IMR-90 (cell line): ENCODE results near the gene SEPHS2. TPM values are rescaled to one million over a fixed set of nuclear protein-coding genes. Genes with fewer than 3 reads are reported as not detected.

ENCODE experiments used
- ATAC-seq: fragments of 200-7000 bp; cut with Tn5 transposase; 2 replicates; pipeline ENCODE4 v1.9.1; 2020; ENCODE audit warnings: low read depth, mild to moderate bottlenecking, moderate library complexity
- BruUV-seq: library from RNA; stranded (reverse); fragments of 400-500 nt; replicated peaks from 2 replicates; lab custom pipeline; 2021; lab: Mats Ljungman, UMichigan
- CTCF ChIA-PET: fragments of 300-600 bp; formaldehyde crosslinking; extraction: SDS; loops from one replicate; lab custom pipeline; 2021; ENCODE audit warnings: antibody characterized with exemption; lab: Yijun Ruan, JAX
- POLR2A ChIA-PET: fragments of 300-600 bp; sonication (Branson Sonifier 250); formaldehyde crosslinking; loops from one replicate; lab custom pipeline; 2022; ENCODE audit warnings: antibody characterized with exemption; ENCODE audit not compliant: unreplicated experiment; lab: Charles Lee
- DNase-seq: peaks from one replicate; pipeline ENCODE4 v3.0.0; 2013
- H2AFZ ChIP-seq: replicated peaks from 2 replicates; pipeline ENCODE3; 2013; ENCODE audit warnings: low read length, mild to moderate bottlenecking; ENCODE audit not compliant: poor library complexity
- H2AK5ac ChIP-seq: 2 replicates; pipeline ENCODE4 v1.6.1; 2013; ENCODE audit warnings: low read depth, low read length, inconsistent platforms
- H2AK9ac ChIP-seq: replicated peaks from 2 replicates; pipeline ENCODE3; 2013; ENCODE audit warnings: mild to moderate bottlenecking, low read depth, low read length, moderate library complexity; ENCODE audit not compliant: poor library complexity
- H2BK120ac ChIP-seq: 2 replicates; pipeline ENCODE4 v1.6.1; 2013; ENCODE audit warnings: low read depth, low read length, inconsistent platforms
- H2BK15ac ChIP-seq: 3 replicates; pipeline ENCODE4 v1.6.1; 2013; ENCODE audit warnings: low read depth, low read length, inconsistent platforms
- H2BK20ac ChIP-seq: 2 replicates; pipeline ENCODE4 v1.6.1; 2013; ENCODE audit warnings: low read depth, mild to moderate bottlenecking, inconsistent platforms, low read length, moderate library complexity
- H2BK5ac ChIP-seq: 2 replicates; pipeline ENCODE4 v1.6.1; 2013; ENCODE audit warnings: mild to moderate bottlenecking, low read depth, low read length, inconsistent platforms; ENCODE audit not compliant: poor library complexity, severe bottlenecking
- H3K14ac ChIP-seq: replicated peaks from 2 replicates; pipeline ENCODE4 v1.6.1; 2013; ENCODE audit warnings: low read depth, low read length, inconsistent platforms
- H3K18ac ChIP-seq: 2 replicates; pipeline ENCODE4 v1.6.1; 2013; ENCODE audit warnings: low read depth, low read length, control low read depth
- H3K23ac ChIP-seq: 2 replicates; pipeline ENCODE4 v1.6.1; 2013; ENCODE audit warnings: low read depth, low read length, inconsistent platforms
- H3K27ac ChIP-seq: 2 replicates; pipeline ENCODE4 v1.5.1; 2013; ENCODE audit warnings: mild to moderate bottlenecking, control low read depth, low read length; ENCODE audit not compliant: insufficient read depth
- H3K27me3 ChIP-seq: 2 replicates; pipeline ENCODE4 v1.6.1; 2013; ENCODE audit warnings: low read length; ENCODE audit not compliant: control insufficient read depth, insufficient read depth
- H3K36me3 ChIP-seq: 2 replicates; pipeline ENCODE4 v1.6.1; 2013; ENCODE audit warnings: low read length, mixed read lengths; ENCODE audit not compliant: control insufficient read depth, insufficient read depth
- H3K4ac ChIP-seq: 2 replicates; pipeline ENCODE4 v1.6.1; 2013; ENCODE audit warnings: low read depth, low read length, inconsistent platforms
- H3K4me1 ChIP-seq: 2 replicates; pipeline ENCODE4 v1.6.1; 2013; ENCODE audit warnings: low read length, mixed read lengths; ENCODE audit not compliant: control insufficient read depth, insufficient read depth
- H3K4me2 ChIP-seq: 2 replicates; pipeline ENCODE4 v1.6.1; 2013; ENCODE audit warnings: low read depth, mild to moderate bottlenecking, control low read depth, low read length, moderate library complexity
- H3K4me3 ChIP-seq: 2 replicates; pipeline ENCODE4 v1.5.1; 2013; ENCODE audit warnings: low read depth, mild to moderate bottlenecking, control low read depth, low read length, moderate library complexity; ENCODE audit not compliant: insufficient read depth
- H3K56ac ChIP-seq: 2 replicates; pipeline ENCODE4 v1.6.1; 2013; ENCODE audit warnings: low read length, inconsistent platforms; ENCODE audit not compliant: insufficient read depth; ENCODE audit errors: extremely low read depth
- H3K79me1 ChIP-seq, 2 experiments: 2 replicates each; pipeline ENCODE4 v1.6.1; 2013; ENCODE audit warnings: low read length in 2 of 2, inconsistent platforms in 1 of 2, low read depth in 1 of 2
- H3K9ac ChIP-seq: 2 replicates; pipeline ENCODE4 v1.6.1; 2013; ENCODE audit warnings: low read depth, low read length, control low read depth
- H3K9me1 ChIP-seq: 2 replicates; pipeline ENCODE4 v1.6.1; 2013; ENCODE audit warnings: low read length, inconsistent platforms; ENCODE audit not compliant: insufficient read depth
- H3K9me3 ChIP-seq: 2 replicates; pipeline ENCODE4 v1.6.1; 2013; ENCODE audit warnings: low read length; ENCODE audit not compliant: control insufficient read depth, insufficient read depth
- H4K20me1 ChIP-seq: 2 replicates; pipeline ENCODE4 v1.6.1; 2013; ENCODE audit warnings: low read length, inconsistent platforms; ENCODE audit not compliant: insufficient read depth
- H4K5ac ChIP-seq: 2 replicates; pipeline ENCODE4 v1.6.1; 2013; ENCODE audit warnings: mild to moderate bottlenecking, low read depth, low read length, control low read depth
- H4K8ac ChIP-seq, 2 experiments: 2 replicates each; pipeline ENCODE4 v1.6.1; 2013; ENCODE audit warnings: low read depth in 2 of 2, low read length in 2 of 2, control low read depth in 1 of 2, inconsistent platforms in 1 of 2
- H4K91ac ChIP-seq: 2 replicates; pipeline ENCODE4 v1.6.1; 2013; ENCODE audit warnings: low read depth, low read length, inconsistent platforms; ENCODE audit not compliant: insufficient read depth
- BHLHE40 ChIP-seq: fragments of 150-350 bp; IDR thresholded peaks from 2 replicates; pipeline ENCODE4 v1.6.1; 2016; ENCODE audit warnings: mild to moderate bottlenecking, low read depth, low read length
- FOS ChIP-seq: fragments of 150-350 bp; IDR thresholded peaks from 2 replicates; pipeline ENCODE4 v1.6.1; 2016; ENCODE audit warnings: low read depth, low read length
- MAFK ChIP-seq: IDR thresholded peaks from 2 replicates; pipeline ENCODE4 v1.6.1; 2012; ENCODE audit warnings: low read depth, low read length, improper control_type of control experiment
- MAZ ChIP-seq: IDR thresholded peaks from 2 replicates; pipeline ENCODE4 v1.6.1; 2012; ENCODE audit warnings: low read depth, mild to moderate bottlenecking, low read length, improper control_type of control experiment, moderate library complexity, borderline replicate concordance
- NFE2L2 ChIP-seq: fragments of 150-350 bp; IDR thresholded peaks from 2 replicates; pipeline ENCODE4 v1.6.1; 2016; ENCODE audit warnings: low read depth, mild to moderate bottlenecking, low read length
- POLR2A ChIP-seq: IDR thresholded peaks from 2 replicates; pipeline ENCODE4 v1.6.1; 2012; ENCODE audit warnings: mild to moderate bottlenecking, low read depth, low read length
- SMC3 ChIP-seq: fragments of 150-350 bp; IDR thresholded peaks from 2 replicates; pipeline ENCODE4 v1.6.1; 2016; ENCODE audit warnings: low read depth, mild to moderate bottlenecking, antibody characterized with exemption, low read length, moderate library complexity
- WGBS, 2 experiments: methylation state at CpG; one replicate each; pipeline versions ENCODE4 v1.1.5 to v1.1.7; 2013; ENCODE audit warnings: missing lambda C conversion rate in 2 of 2; ENCODE audit not compliant: insufficient read length in 1 of 2; ENCODE audit errors: extremely low coverage in 2 of 2; 5-methylcytosine and 5-hydroxymethylcytosine counted together
- dilution Hi-C: fragments of 300-500 bp; cut with HindIII; formaldehyde crosslinking; loops from one replicate; pipeline ENCODE4 v1.14.3; 2018; ENCODE audit warnings: low sequenced_read_pairs; ENCODE audit not compliant: unreplicated experiment
- in situ Hi-C: fragments of 300-500 bp; cut with MboI; formaldehyde crosslinking; loops from 3 replicates; pipeline ENCODE4 v1.14.3; 2019; ENCODE audit warnings: low sequenced_read_pairs, inconsistent platforms, mixed read lengths
- intact Hi-C: fragments of 100-400 bp; cut with micrococcal nuclease; formaldehyde crosslinking; loops from 2 replicates; pipeline ENCODE4 v1.10.0; 2022
- polyA plus RNA-seq, 3 experiments: library from polyadenylated mRNA; depleted of rRNA; stranded (reverse); fragments of >200 nt; gene quantifications; 2 replicates each; pipeline ENCODE4 v1.2.3, GENCODE V29; 2012; ENCODE audit warnings: low replicate concordance in 1 of 3
- total RNA-seq: library from RNA; depleted of rRNA; stranded (reverse); fragments of >200 nt; gene quantifications from 2 replicates; pipeline ENCODE4 v1.2.3, GENCODE V29; 2012
- TF ChIP-seq, protein P1 (sequence below): conservative IDR thresholded peaks from 2 replicates; pipeline ENCODE4 v1.5.1; 2012; ENCODE audit warnings: mild to moderate bottlenecking, low read depth, low read length, improper control_type of control experiment
- TF ChIP-seq, protein P2 (sequence below): fragments of 150-350 bp; IDR thresholded peaks from 2 replicates; pipeline ENCODE4 v1.6.1; 2017; ENCODE audit warnings: mild to moderate bottlenecking, antibody characterized with exemption, low read length, low read depth

SEPHS2 gene
- total and polyA plus RNA-seq, 2 of the 4 experiments (the other 2 are of a cell fraction): 10.4 to 31.4 TPM

DNA sequence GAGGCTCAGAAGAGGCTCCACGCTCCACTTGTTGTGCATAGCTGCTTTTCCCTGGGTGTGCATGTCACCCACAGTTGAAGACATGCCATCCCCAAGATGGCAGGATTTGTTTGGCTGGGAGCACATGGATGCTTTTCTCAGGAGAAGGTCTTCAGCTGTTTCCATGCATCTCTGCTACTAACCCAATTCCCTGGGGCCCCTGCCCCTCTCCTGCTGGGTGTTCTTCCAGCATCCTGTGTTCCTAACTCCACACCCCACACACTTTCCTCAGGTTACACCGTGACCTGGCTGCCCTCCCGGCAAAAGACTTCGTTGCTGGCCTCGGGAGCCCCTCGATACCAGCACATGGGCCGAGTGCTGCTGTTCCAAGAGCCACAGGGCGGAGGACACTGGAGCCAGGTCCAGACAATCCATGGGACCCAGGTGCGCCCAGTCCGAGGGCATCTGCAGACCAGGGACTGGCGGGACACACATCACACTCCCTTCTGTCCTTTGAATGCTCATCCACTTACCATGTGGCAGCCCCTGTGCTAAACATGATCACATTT lies 48.3 kb upstream of the SEPHS2 start:
- dilution Hi-C loops: no loop called here
- H4K5ac ChIP-seq: no peak overlapping the region
- H3K4me2 ChIP-seq: no peak overlapping the region
- H2BK20ac ChIP-seq: no peak overlapping the region
- no peaks in the 10 kb centered on the region for H3K79me1 ChIP-seq
- no peak overlapping the region for H3K14ac ChIP-seq
- ATAC-seq: no peak
- H2AK5ac ChIP-seq: no peak overlapping the region
- H3K4me1 ChIP-seq: peaks cover 3% of the 10 kb centered on the region; the same call in 1 of the 2 replicates
- POLR2A ChIA-PET: no interaction called here
- no peak overlapping the region for H2AFZ ChIP-seq
- H3K4me3 ChIP-seq: no peak overlapping the region
- H4K8ac ChIP-seq: no peak overlapping the region
- no peak overlapping the region for H3K4ac ChIP-seq
- in situ Hi-C loops: no loop called here
- H3K27me3 ChIP-seq: peaks cover 9% of the 10 kb centered on the region
- no peaks in the 10 kb centered on the region for H4K20me1 ChIP-seq
- 79% methylated on average over 5 of the region's 11 CpGs; no CpG with 5 or more reads in 1 of the 2 experiments for WGBS, 2 experiments
- intact Hi-C loops: no loop called here
- no peak overlapping the region for H3K56ac ChIP-seq
- CTCF ChIA-PET: no interaction called here
- H2BK120ac ChIP-seq: no peak overlapping the region
- H3K27ac ChIP-seq: no peak overlapping the region
- no TSS peak for BruUV-seq
- H2AK9ac ChIP-seq: no peak overlapping the region
- H2BK5ac ChIP-seq: no peak overlapping the region
- no peak for DNase-seq
- peaks cover 3% of the 10 kb centered on the region; the same call in 1 of the 2 replicates for H3K9me1 ChIP-seq
- no peak overlapping the region for H4K91ac ChIP-seq
- TF ChIP-seq, protein P1, sequence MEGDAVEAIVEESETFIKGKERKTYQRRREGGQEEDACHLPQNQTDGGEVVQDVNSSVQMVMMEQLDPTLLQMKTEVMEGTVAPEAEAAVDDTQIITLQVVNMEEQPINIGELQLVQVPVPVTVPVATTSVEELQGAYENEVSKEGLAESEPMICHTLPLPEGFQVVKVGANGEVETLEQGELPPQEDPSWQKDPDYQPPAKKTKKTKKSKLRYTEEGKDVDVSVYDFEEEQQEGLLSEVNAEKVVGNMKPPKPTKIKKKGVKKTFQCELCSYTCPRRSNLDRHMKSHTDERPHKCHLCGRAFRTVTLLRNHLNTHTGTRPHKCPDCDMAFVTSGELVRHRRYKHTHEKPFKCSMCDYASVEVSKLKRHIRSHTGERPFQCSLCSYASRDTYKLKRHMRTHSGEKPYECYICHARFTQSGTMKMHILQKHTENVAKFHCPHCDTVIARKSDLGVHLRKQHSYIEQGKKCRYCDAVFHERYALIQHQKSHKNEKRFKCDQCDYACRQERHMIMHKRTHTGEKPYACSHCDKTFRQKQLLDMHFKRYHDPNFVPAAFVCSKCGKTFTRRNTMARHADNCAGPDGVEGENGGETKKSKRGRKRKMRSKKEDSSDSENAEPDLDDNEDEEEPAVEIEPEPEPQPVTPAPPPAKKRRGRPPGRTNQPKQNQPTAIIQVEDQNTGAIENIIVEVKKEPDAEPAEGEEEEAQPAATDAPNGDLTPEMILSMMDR: no peak
- TF ChIP-seq, protein P2, sequence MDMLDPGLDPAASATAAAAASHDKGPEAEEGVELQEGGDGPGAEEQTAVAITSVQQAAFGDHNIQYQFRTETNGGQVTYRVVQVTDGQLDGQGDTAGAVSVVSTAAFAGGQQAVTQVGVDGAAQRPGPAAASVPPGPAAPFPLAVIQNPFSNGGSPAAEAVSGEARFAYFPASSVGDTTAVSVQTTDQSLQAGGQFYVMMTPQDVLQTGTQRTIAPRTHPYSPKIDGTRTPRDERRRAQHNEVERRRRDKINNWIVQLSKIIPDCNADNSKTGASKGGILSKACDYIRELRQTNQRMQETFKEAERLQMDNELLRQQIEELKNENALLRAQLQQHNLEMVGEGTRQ: no peak
- no peak for TF ChIP-seq POLR2A
- TF ChIP-seq SMC3: no peak
- no peak for TF ChIP-seq BHLHE40
- no peak for TF ChIP-seq MAFK
- no peak for TF ChIP-seq MAZ
- TF ChIP-seq FOS: no peak
- no peak for TF ChIP-seq NFE2L2
- H2BK15ac ChIP-seq: no peak overlapping the region
- no peak overlapping the region for H3K18ac ChIP-seq
- H3K9me3 ChIP-seq: no peaks in the 10 kb centered on the region
- H3K9ac ChIP-seq: no peak overlapping the region
- H3K23ac ChIP-seq: no peak overlapping the region
- no peaks in the 10 kb centered on the region for H3K36me3 ChIP-seq
